ENCODE measurements around the gene DCANP1. TPM values are rescaled to one million over a fixed set of nuclear protein-coding genes. Genes with fewer than 3 reads are reported as not detected.

The DCANP1 gene
- total and polyA plus RNA-seq, 4 donors, result 0.09 to 0.51 (median 0.28) TPM

- H3K27me3 ChIP-seq (ENCODE audit: control insufficient read depth in 3 of 3, insufficient read depth in 3 of 3, low read length in 2 of 3), result peaks cover 0 to 53% (median 44%) of the 10 kb centered on the region in 3 donors
- no peak for ATAC-seq (ENCODE audit: insufficient read depth, low FRiP score)
- DNase-seq, result peak; percentile 36 to 58 (median 54)
- 29 to 33% methylated on average over 11 of the region's 11 CpGs for WGBS, 2 donors
- H3K9ac ChIP-seq (ENCODE audit: insufficient read depth in 1 of 2, low read length in 2 of 2), result no peak overlapping the region
- no peak for TF ChIP-seq CTCF (IDR thresholded peaks at IDR 0.05; ENCODE audit: control extremely low read depth, extremely low read depth)
- H3K9me3 ChIP-seq (ENCODE audit: control insufficient read depth in 4 of 4, insufficient read depth in 3 of 4, low read length in 3 of 4), result peaks cover 0 to 6% (median 0%) of the 10 kb centered on the region in 4 donors
- peaks cover 0 to 37% (median 4%) of the 10 kb centered on the region in 5 donors for H3K4me1 ChIP-seq (ENCODE audit: control insufficient read depth in 5 of 5, insufficient read depth in 5 of 5, low read length in 5 of 5)
- H3K36me3 ChIP-seq (ENCODE audit: control insufficient read depth in 4 of 4, insufficient read depth in 4 of 4, low read length in 4 of 4), result no peaks in the 10 kb centered on the region
- no peak overlapping the region for H3K27ac ChIP-seq (ENCODE audit: low read depth in 1 of 2, low read length in 1 of 2)
- H3K4me3 ChIP-seq, result no peak overlapping the region
Measured at GRCh38 chr5:135487839-135488514, 40.8 kb upstream of the DCANP1 start.

- Histone ChIP-seq H3K27ac (ENCODE audit: low read depth in 1 of 2, low read length in 1 of 2) (no peak overlapping the region), H3K9me3 (ENCODE audit: control insufficient read depth in 4 of 4, insufficient read depth in 3 of 4, low read length in 3 of 4) (peaks cover 0 to 6% (median 0%) of the 10 kb centered on the region in 4 donors), H3K36me3 (ENCODE audit: control insufficient read depth in 4 of 4, insufficient read depth in 4 of 4, low read length in 4 of 4) (no peaks in the 10 kb centered on the region), H3K4me3 (no peak overlapping the region), H3K4me1 (ENCODE audit: control insufficient read depth in 5 of 5, insufficient read depth in 5 of 5, low read length in 5 of 5) (peaks cover 0 to 37% (median 4%) of the 10 kb centered on the region in 5 donors), H3K9ac (ENCODE audit: insufficient read depth in 1 of 2, low read length in 2 of 2) (no peak overlapping the region), H3K27me3 (ENCODE audit: control insufficient read depth in 3 of 3, insufficient read depth in 3 of 3, low read length in 2 of 3) (peaks cover 0 to 48% (median 37%) of the 10 kb centered on the region in 3 donors)
- no peak for ATAC-seq (ENCODE audit: insufficient read depth, low FRiP score)
- 36 to 40% methylated on average over 1 of the region's 1 CpG for WGBS, 2 donors
- no peak for DNase-seq
- no peak for TF ChIP-seq CTCF (IDR thresholded peaks at IDR 0.05; ENCODE audit: control extremely low read depth, extremely low read depth)
Measured at GRCh38 chr5:135487037-135487395, 39.9 kb upstream of the DCANP1 start.

- Histone ChIP-seq H3K4me3 (no peak overlapping the region), H3K9me3 (ENCODE audit: control insufficient read depth in 4 of 4, insufficient read depth in 3 of 4, low read length in 3 of 4) (peaks cover 0 to 6% (median 0%) of the 10 kb centered on the region in 4 donors), H3K9ac (ENCODE audit: insufficient read depth in 1 of 2, low read length in 2 of 2) (no peak overlapping the region), H3K4me1 (ENCODE audit: control insufficient read depth in 5 of 5, insufficient read depth in 5 of 5, low read length in 5 of 5) (peaks cover 0 to 37% (median 4%) of the 10 kb centered on the region in 5 donors), H3K27ac (ENCODE audit: low read depth in 1 of 2, low read length in 1 of 2) (no peak overlapping the region), H3K36me3 (ENCODE audit: control insufficient read depth in 4 of 4, insufficient read depth in 4 of 4, low read length in 4 of 4) (no peaks in the 10 kb centered on the region), H3K27me3 (ENCODE audit: control insufficient read depth in 3 of 3, insufficient read depth in 3 of 3, low read length in 2 of 3) (peaks cover 0 to 46% (median 38%) of the 10 kb centered on the region in 3 donors)
- ATAC-seq (ENCODE audit: insufficient read depth, low FRiP score), result no peak
- 66 to 81% methylated on average over 13 of the region's 13 CpGs for WGBS, 2 donors
- no peak for TF ChIP-seq CTCF (IDR thresholded peaks at IDR 0.05; ENCODE audit: control extremely low read depth, extremely low read depth)
- no peak for DNase-seq
Measured at GRCh38 chr5:135486131-135487036, 39.2 kb upstream of the DCANP1 start.

All from lung (tissue), 12 donors.